HCEC 1CT (cell line): ENCODE data around the gene CEP350.
A peak's percentile ranks its signal among the peaks of the same experiment; 100 is the strongest.

Source experiments
- DNase-seq: peaks from one replicate; pipeline ENCODE4 v3.0.0-alpha.2; 2017

The CEP350 gene

GRCh38 chr1:179954493-179955286 is at the start of gene CEP350:
TSS of gene CEP350 (plus strand) at chr1:179954810. CDS start at chr1:179986182, 31,372 bp downstream.
- peak; percentile 98 for DNase-seq

GRCh38 chr1:179910934-179911333 is 43.7 kb upstream of the CEP350 start:
- DNase-seq = no peak

- DNase-seq = no peak
Observed at GRCh38 chr1:179911812-179912211, 42.8 kb upstream of the CEP350 start.

GRCh38 chr1:179917601-179918429 is 36.8 kb upstream of the CEP350 start:
- no peak for DNase-seq

GRCh38 chr1:179921472-179921871 is 33.1 kb upstream of the CEP350 start:
- no peak for DNase-seq

- no peak for DNase-seq
Observed at GRCh38 chr1:179921981-179922872, 32.4 kb upstream of the CEP350 start.

- no peak for DNase-seq
Observed at GRCh38 chr1:179923029-179923428, 31.6 kb upstream of the CEP350 start.

- no peak for DNase-seq
Observed at GRCh38 chr1:179924268-179924667, 30.3 kb upstream of the CEP350 start.

GRCh38 chr1:179925302-179925701 is 29.3 kb upstream of the CEP350 start:
- DNase-seq = no peak

GRCh38 chr1:179925922-179926849 is 28.4 kb upstream of the CEP350 start:
- peak; percentile 74 for DNase-seq

- no peak for DNase-seq
Observed at GRCh38 chr1:179926850-179927205, 27.8 kb upstream of the CEP350 start.

GRCh38 chr1:179929955-179930798 is 24.4 kb upstream of the CEP350 start:
- DNase-seq = no peak

- no peak for DNase-seq
Observed at GRCh38 chr1:179930867-179931266, 23.7 kb upstream of the CEP350 start.

GRCh38 chr1:179933219-179933618 is 21.4 kb upstream of the CEP350 start:
- no peak for DNase-seq

GRCh38 chr1:179935909-179936496 is 18.6 kb upstream of the CEP350 start:
- DNase-seq = no peak

GRCh38 chr1:179937668-179938254 is 16.8 kb upstream of the CEP350 start:
- DNase-seq = peak; percentile 19

- DNase-seq = peak; percentile 16
Observed at GRCh38 chr1:179938752-179939151, 15.9 kb upstream of the CEP350 start.

- DNase-seq = no peak
Observed at GRCh38 chr1:179939941-179940340, 14.7 kb upstream of the CEP350 start.

- DNase-seq = no peak
Observed at GRCh38 chr1:179941454-179941853, 13.2 kb upstream of the CEP350 start.

GRCh38 chr1:179950651-179951050 is 4.0 kb upstream of the CEP350 start:
- DNase-seq = no peak
